Medulla oblongata (tissue), 1 donor: ENCODE measurements around the gene STT3B.

ENCODE experiments used
- DNase-seq: peaks from one replicate; pipeline ENCODE4 v3.0.0-alpha.2; 2015; ENCODE audit errors: extremely low spot score

Gene STT3B

DNA sequence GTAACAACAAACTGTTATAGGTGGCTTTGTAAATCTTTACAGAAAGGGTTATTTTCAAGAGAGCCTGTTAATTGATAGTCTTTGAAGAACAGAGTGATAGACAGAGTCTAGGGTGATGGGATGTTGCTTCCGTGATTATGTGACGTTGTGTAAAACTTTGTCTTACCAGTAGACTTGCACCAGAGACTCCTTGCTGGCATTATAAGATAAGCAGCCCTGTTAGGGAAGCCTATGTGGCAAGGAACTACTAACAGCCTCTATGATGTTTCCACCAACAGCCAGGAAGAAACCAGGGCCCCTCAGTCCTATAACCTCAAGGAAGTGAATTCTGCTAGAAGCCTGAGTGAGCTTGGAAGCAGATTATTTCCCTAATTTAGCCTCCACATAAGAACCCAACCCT is 18.9 kb downstream of the STT3B start:
- no peak for DNase-seq

DNA sequence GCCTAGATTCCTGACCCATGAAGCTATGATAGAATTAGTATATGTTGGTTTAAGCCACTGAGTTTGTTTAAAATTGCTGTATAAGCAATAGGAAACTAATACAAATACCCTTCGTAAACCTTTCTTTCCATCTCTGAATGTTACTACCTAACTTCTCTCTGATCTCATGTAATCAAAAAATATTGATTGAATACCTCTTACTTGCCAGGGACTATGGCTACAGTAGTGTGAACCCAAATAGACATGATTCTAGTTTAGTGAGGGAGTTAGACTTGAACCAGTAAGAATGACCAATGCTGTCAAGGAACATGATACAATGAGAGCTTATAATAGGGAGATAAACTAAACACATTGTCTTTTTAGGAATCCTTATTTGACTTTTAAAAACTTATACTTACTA is 19.4 kb downstream of the STT3B start:
- no peak for DNase-seq

DNA sequence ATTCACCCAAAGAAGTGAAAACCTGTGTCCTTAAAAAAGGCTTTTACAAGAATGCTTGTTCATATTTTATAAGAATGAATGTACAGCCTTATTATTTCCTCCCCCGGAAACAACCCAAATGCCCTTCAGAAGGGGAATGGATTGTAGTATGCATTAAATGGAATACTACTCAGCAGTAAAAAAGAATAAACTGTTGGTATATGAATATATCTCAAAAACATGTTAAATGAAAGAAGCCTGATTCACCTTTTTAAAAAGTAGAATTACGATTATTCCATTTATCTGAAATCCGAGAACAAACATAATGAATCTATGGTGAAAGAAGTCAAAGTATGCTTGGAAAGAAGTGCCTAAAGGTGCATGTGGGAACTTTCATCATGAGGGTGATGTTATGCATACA is 20.5 kb downstream of the STT3B start:
- no peak for DNase-seq

DNA sequence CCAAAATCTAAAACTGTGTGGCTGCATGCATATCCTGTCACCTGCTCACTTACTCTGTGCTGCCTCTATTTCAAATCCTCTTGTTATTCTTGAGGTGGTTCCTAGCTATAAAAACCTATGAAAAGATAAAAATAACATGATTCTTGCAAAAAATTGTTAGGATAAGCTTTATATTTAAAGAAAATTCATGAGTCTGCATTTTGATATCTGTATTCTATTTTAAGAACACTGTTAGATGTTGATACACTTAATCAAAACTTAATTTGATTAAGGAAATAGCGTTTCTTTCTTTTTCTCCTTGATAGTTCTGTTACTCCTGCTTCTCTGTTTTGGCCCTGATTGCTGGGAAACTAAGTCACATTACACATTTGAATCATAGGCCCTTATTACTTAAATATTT is 22.5 kb downstream of the STT3B start:
- no peak for DNase-seq

DNA sequence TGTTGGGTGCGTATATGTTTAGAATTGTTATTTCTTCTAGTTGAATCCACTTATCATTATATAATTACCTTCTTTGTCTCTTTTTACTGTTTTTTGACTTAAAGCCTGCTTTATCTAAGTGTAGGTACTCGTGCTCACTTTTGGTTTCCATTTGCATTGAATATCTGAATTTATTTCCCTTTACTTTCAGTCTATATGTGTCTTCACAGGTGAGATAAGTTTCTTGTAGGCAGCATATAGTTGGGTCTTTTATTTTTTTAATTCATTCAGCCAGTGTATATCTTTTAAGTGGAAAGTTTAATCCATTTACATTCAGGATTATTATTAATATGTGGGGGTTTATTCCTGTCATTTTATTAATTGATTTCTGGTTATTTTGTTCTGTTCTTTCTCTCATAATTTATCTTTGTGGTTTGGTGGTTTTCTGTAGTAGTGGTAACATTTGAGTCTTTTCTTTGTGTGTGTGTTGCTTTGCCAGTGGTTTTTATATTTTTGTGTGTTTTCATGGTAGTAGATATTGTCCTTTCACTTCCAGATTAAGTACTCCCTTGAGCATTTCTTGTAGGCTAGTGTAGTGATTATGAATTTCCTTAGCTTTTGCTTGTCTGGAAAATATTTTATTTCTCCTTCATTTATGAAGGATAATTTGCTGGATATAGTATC is 27.3 kb downstream of the STT3B start:
- DNase-seq, result no peak

DNA sequence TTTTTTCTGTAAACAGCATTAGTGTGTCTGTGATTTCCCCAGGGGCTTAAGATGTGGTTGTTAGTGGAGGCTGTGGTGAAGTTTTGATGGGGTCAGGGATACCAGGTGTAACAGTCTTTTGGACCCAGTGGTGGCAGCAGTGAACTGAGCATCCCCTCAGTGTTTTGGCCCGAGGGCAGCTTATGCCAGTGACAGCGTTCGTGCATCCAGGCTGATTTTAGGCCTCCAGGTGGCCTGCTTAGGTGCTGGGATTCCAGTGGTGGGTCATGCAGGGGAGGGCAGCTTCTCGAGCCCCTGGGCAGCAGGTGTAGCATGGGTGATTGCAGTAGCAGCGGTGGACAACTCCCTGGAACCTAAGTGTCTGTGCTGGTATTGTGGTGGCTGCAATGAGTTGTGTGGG is 29.2 kb downstream of the STT3B start:
- no peak for DNase-seq

DNA sequence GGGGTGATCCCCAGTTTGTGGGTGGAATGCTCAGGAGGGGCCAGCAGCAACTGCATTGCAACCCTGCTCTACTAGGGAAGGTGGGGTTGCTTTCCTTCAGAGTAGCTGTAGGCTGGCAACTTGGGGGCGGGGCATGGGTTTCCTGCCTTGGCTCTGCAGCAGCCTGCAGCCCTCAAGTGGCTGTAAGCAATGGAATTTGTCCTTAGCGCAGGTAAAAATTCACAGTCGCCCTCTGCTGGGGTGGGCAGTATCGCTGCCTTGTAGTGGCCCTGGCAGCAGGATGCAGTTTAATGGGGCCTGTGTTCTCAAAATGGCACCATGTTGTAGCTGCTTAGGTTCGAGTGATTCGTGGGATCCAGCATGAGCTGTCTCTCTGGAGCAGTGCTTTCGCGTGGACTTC is 29.8 kb downstream of the STT3B start:
- no peak for DNase-seq

DNA sequence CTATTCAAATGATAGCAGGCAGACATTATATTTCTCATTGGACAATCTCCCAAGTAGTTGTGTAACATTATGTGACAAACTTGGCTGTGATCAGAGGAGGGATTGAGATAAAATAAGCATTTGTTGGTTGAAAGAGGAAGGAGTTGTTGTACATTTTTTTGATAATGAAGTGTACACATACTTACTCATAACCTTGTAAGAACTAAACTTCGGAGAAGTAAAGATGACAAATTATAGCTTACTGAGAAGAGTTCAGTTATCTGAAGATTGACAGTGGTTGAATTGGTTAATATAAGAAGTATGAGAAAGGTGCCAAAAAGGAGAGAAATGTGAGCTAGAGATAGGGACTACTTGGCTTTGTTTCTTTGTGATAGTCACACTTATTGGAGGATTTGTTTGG is 32.6 kb downstream of the STT3B start:
- no peak for DNase-seq

DNA sequence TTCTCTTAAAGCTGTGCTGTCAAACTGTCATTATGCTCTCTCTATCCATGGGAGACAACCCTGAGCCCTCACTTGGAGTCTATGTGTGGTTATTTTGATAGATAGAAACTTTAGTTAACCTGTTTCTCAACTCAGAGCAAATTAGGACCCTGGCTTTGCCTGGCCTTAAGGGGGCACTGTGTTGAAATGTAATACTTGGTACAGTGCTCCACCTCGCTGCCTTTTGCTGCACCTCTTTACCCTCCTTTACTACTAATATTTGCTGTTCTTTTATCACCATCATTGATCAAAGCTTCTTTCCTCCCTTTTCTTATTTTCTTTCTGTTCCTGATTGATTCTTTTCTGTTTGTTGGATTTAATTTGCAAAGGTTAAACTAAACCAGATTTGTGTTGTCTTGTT is 34.3 kb downstream of the STT3B start:
- DNase-seq, result no peak

DNA sequence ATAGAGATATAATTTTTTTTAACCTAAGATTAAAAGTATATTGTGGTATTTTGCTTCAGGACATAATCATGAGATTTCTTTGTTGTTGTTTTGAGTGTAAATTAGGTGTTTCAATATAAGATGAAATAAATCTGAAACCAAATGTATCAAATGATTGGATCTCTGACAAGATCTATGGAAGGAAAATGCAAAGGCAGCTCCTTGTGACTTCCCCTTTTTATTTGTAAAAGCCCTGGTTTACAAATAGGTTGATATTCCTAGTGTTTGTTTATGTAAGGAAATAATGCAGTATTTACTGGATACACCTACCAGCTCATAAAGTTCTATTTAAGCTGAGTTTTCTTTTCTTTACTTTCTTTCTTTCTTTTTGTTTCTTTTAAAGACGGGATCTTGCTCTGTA is 35.9 kb downstream of the STT3B start:
- DNase-seq, result no peak

DNA sequence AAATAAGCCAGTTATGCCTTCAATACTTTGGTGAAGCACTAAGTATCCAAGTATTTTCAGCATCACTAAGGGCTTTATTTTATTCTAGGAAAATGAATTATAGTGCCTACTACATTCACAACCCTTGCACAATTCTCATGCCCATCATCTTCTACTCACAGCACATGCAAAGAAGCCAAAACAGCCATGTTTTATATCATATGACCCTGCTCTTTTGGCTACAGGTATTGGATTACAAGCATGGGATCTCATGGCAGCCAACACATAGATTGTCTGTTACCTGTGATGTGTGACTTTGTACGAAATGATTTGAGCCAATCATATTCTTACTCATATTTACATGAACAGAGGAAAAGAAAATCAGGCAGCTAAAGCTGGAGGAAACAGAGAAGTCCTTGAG is 38.6 kb downstream of the STT3B start:
- DNase-seq, result no peak

DNA sequence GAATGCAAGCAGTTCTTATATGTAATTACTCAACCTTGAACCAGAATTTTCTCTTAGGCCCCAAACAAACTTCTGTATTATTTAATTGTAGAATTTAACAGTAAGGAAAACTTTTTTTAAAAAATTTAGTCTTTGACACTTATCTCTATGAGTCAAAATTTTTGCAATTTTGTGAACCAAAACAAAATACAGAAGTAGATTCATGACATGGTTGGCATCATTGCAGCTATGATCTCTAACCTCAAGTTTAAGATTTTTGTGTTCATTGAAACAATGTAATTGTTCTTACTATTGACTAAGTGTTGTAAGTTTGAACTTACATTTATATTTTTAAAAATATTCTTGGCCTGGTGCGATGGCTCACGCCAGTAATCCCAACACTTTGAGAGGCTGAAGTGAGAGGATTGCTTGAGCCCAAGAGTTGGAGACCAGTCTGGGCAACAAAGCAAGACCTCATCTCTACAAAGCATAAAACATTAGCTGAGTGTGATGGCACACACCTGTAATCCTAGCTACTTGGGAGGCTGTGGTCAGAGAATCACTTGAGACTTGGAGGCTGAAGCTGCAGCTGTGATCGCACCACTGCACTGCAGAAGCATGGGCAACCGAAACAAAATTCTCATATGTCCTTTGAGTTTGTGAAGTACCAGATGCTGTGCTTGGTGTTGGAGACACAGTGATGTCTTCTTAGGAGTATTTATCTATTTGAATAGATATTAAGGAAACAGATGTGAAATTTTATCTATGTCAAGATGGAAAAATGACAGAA is 39.7 kb downstream of the STT3B start:
- DNase-seq, result no peak

DNA sequence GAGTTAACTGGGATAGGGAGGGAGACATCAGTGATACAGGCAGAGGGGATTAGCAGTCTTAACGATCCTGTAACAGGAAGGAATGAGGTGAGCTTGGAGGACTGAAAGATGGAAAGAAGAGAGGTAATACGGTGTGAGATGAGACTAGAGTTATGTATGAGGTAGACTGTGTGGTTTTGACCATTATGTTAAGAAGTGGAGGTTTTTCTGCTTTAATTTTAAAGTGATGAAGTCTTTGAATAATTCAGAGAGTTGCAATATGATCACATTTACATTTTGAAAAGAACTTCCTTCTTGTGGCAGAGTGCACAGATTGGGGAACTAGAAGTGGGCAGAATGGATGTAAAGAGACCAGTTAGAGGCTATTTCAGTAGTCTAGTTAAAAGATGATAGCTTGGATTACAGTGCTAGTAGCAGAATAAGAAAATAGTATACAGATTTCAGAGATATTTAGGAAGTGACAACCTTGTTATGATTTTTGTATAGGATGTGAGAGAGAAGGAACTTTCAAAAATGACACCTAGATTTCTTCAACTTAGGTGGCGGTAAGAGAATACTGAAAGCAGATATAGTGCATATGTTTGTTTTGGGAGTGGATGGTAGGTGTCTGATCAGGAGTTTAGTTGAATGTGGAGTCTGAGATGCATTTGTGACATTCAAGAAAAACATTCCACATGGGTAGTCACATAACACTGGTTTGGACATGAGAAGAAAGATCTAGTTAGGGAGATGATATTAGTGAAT is 40.5 kb downstream of the STT3B start:
- DNase-seq, result no peak

DNA sequence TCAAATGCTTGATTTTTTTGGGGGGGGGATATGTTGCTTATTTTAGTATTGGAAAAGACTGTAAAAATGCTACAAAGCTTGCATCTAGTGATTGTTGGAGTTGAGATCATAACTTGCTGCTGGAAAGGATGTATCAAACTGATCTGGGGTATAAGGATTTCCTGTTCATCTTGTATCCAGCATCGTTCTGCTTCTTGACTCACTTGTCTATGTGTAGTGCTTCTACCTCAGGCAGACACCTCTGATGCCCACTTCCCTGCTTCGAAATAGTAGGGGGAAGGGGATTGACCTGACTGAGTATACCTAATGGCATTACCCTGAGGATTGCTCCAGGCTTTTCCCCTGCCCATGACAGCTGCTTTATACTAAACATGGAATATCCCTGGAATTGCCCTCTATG is 42.7 kb downstream of the STT3B start:
- DNase-seq, result no peak

DNA sequence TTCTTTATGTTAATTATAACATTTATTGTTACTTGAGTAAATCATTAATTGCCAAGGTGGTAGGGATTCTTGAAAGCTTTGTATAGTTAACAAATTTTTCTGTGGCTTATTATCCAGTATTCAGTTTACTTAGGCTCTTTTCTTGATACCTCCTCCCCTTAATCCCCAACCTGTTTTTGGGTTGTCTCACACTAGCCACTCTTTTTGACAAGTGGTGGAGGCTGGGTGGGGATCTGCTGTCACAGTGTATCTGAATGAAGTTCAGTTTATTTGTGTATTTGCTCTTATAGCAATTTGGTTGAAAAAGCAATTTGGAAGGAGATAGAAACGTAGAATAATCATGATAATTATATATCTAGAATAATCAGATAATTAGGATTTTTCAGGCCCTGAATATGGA is 43.8 kb downstream of the STT3B start:
- DNase-seq, result no peak

DNA sequence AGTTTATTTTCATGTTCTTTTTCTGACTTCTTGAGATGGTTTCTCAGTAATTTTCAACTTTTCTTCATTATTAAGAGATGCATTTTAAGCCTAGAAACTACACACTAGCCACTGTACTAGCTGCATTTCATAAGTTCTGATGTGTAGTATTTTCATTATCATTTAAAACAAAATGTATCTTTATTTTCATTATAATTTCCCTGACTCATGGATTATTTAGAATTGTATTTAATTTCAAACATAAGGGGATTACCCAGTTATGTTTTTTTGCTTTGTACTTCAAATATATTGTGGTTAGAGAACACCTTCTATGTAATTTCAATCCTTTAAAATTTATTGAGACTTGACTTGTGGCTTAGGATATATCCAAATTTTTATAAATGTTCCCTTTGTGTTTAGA is 44.5 kb downstream of the STT3B start:
- DNase-seq, result no peak

DNA sequence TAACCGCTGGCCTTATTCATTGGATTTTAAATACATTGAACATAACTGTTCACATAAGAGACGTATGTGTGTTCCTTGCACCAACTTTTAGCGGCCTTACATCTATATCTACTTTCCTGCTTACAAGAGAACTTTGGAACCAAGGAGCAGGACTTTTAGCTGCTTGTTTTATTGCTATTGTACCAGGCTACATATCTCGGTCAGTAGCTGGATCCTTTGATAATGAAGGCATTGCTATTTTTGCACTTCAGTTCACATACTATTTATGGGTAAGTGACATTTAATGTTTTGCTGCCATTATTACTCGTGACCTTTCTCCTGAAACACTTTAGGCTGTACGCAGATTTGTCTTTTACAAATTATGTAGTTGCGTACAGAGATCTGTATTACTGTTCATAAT is 47.1 kb downstream of the STT3B start:
- DNase-seq, result no peak

DNA sequence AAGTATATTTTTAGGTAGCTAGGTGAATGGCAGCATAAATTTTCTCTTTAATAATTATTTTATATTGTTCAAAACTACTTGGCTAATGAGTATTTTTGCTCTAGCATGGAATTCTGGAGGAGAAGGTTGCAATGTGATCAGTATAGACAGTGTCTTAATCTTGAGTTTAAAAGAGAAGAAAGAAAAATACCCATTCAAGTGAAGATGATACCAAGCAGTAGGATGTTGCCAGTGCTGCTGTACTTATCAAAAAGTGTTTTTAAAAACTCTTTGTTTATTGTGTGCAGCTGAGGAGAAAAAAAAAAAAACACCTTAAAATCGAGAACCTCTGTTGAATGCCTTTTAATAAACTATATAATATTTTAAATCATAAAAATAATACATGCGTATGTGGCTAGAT is 47.9 kb downstream of the STT3B start:
- no peak for DNase-seq

DNA sequence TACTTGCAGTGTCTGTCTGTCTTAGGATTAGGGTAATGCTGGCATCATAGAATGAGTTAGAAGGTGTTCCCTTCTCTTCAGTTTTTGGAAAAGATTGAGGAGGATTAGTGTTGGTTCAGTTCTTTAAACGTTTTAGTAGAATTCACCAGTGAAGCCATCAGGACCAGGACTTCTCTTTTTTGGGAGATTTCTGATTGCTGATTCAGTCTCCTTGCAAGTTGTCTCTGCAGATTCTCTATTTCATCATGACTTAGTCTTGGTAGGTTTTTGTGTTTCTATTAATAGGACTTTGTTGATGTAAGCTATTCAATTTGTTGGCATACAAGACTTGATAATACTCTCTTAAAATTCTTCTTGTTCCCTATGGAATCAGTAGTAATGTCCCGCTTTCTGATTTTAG is 48.9 kb downstream of the STT3B start:
- DNase-seq, result no peak

DNA sequence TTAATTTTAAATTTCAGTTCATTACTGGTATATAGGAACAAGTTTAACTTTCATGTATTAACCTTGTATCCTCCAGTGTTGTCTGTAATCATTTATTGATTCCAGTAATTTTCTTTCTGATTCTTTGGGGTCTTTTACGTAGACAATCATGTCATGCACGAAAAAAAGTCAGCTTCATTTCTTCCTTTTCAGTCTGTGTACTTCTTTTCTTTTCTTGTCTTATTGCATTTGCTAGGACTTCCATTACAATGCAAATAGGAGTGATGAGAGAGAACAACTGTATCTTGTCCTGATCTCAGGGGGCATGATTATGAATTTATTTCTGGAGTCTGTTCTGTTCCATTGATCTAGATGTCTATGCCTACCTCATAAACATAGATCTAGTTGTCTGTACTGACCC is 56.5 kb downstream of the STT3B start:
- DNase-seq, result no peak

DNA sequence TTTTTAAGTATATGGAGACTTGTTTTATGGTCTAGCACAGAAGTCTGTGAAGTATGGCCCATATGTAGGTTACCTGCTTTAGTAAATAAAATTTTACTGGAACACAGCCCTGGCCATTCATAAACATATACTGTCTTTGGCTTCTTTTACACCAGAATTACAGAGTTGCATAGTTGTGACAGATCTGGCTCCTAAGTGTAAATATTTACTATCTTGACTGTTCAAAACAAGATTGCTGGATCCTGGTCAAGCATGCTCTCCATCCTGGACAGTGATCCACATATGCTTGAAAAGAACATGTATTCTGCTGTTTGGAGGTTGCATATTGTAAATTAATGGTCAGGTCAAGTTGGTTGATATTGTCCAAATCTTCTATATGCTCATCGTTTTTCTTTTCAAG is 57.9 kb downstream of the STT3B start:
- DNase-seq, result no peak

DNA sequence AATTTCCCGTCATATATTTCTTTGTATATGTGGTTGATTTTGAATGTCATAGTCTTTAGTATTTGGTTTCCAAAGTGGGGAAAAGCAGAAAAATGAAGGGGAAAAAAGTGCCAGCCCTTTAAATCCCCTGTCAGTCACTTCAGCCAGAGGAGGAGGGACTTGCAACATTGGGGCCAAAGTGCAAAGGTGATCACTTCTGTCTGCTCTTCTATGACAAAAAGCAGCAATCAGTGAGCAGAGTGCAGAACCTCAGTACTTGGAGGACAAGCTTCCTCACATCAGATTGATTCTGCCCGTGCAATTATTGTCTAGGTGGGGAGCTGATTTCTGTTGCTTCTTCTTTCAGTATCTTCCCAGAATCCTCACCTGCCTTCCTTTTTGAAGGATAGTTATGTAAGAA is 60.0 kb downstream of the STT3B start:
- no peak for DNase-seq

DNA sequence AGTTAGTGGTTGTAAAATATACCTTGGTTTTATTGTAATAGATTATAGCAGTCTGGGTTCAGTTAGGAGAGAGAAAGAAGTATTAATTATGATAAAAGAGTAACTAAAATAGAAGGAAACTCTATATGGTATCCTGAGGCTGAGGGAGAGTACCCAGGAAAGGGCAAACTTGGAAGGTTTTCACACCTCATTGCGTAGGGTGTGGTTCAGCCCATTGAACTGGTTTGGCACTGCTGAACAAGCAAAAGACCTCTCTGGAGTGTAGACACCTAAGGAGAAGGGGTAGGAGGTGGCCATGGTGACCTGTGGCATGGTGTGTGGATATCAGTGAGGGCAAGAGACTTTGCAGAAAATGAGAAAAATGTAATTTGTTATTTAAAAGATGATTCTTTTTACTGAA is 63.5 kb downstream of the STT3B start:
- DNase-seq, result no peak
